Neural cell (in vitro differentiated cells): ENCODE results near the gene VAT1L. TPM values are rescaled to one million over a fixed set of nuclear protein-coding genes. Genes with fewer than 3 reads are reported as not detected.

Experiments
- H2AFZ ChIP-seq: fragments of 200-600, 300-800 bp; sonication (generic), shearing (Covaris generic); 2 replicates; pipeline ENCODE4 v1.6.0; 2014; ENCODE audit warnings: low read depth, mild to moderate bottlenecking, antibody characterized with exemption, low read length, moderate library complexity
- H3F3A ChIP-seq: fragments of 200-600 bp; shearing (Covaris generic); 2 replicates; pipeline ENCODE4 v1.6.1; 2016; ENCODE audit warnings: mild to moderate bottlenecking, moderate library complexity, mixed read lengths, antibody characterized with exemption, low read length; ENCODE audit not compliant: insufficient read depth, poor library complexity, severe bottlenecking
- H3K27ac ChIP-seq: fragments of 200-600, 300-800 bp; sonication (generic), shearing (Covaris generic); 2 replicates; pipeline ENCODE4 v1.5.1; 2014; ENCODE audit warnings: mild to moderate bottlenecking, low read length, moderate library complexity
- H3K27me3 ChIP-seq: fragments of 300-800, 200-600 bp; sonication (generic), shearing (Covaris generic); 2 replicates; pipeline ENCODE4 v1.6.0; 2014; ENCODE audit warnings: mild to moderate bottlenecking, low read depth, low read length, moderate library complexity; ENCODE audit not compliant: insufficient read depth
- H3K36me3 ChIP-seq: fragments of 300-800, 200-600 bp; sonication (generic), shearing (Covaris generic); 2 replicates; pipeline ENCODE4 v1.5.1; 2014; ENCODE audit warnings: mild to moderate bottlenecking, antibody characterized with exemption, low read length, moderate library complexity; ENCODE audit not compliant: insufficient read depth
- H3K4me2 ChIP-seq: fragments of 300-800, 200-600 bp; sonication (generic), shearing (Covaris generic); 2 replicates; pipeline ENCODE4 v1.6.0; 2014; ENCODE audit warnings: mild to moderate bottlenecking, low read length
- H3K4me3 ChIP-seq: fragments of 300-800, 200-600 bp; sonication (generic), shearing (Covaris generic); 2 replicates; pipeline ENCODE4 v1.5.1; 2014; ENCODE audit warnings: mild to moderate bottlenecking, low read length, moderate library complexity
- H3K79me2 ChIP-seq: fragments of 200-600 bp; shearing (Covaris generic); replicated peaks from 2 replicates; pipeline ENCODE4 v1.6.0; 2014; ENCODE audit warnings: mild to moderate bottlenecking, low read length, moderate library complexity; ENCODE audit not compliant: insufficient read depth
- H3K9ac ChIP-seq: fragments of 300-800, 200-600 bp; sonication (generic), shearing (Covaris generic); 2 replicates; pipeline ENCODE4 v1.6.1; 2016; ENCODE audit warnings: mild to moderate bottlenecking, low read length, mixed read lengths
- H3K9me2 ChIP-seq: fragments of 200-600 bp; shearing (Covaris generic); 2 replicates; pipeline ENCODE4 v1.6.1; 2016; ENCODE audit warnings: mild to moderate bottlenecking, low read length, mixed read lengths; ENCODE audit not compliant: insufficient read depth
- H3K9me3 ChIP-seq: fragments of 200-600, 300-800 bp; sonication (generic), shearing (Covaris generic); 2 replicates; pipeline ENCODE4 v1.6.1; 2016; ENCODE audit warnings: mild to moderate bottlenecking, mixed run types, low read length, moderate library complexity, mixed read lengths
- H4K20me1 ChIP-seq: fragments of 200-600 bp; shearing (Covaris generic); 2 replicates; pipeline ENCODE4 v1.6.1; 2016; ENCODE audit warnings: mild to moderate bottlenecking, mixed run types; ENCODE audit not compliant: insufficient read depth
- CTCF ChIP-seq: fragments of 450-650 bp; IDR thresholded peaks from 2 replicates; pipeline ENCODE4 v1.5.1; 2014; ENCODE audit warnings: antibody characterized with exemption, mild to moderate bottlenecking, moderate library complexity; ENCODE audit not compliant: poor library complexity, severe bottlenecking
- EP300 ChIP-seq: fragments of 450-650 bp; conservative IDR thresholded peaks from 2 replicates; pipeline ENCODE4 v1.6.1; 2014; ENCODE audit warnings: antibody characterized with exemption, mild to moderate bottlenecking, moderate library complexity; ENCODE audit not compliant: poor library complexity, severe bottlenecking
- EZH2 ChIP-seq: fragments of 200-600, 300-800 bp; shearing (Covaris generic), sonication (generic); IDR thresholded peaks from 2 replicates; pipeline ENCODE4 v1.6.1; 2014; ENCODE audit warnings: antibody characterized with exemption, low read length, borderline replicate concordance, mild to moderate bottlenecking; ENCODE audit not compliant: insufficient read depth, poor library complexity, severe bottlenecking
- MXI1 ChIP-seq: fragments of 450-650 bp; conservative IDR thresholded peaks from 2 replicates; pipeline ENCODE4 v1.6.1; 2014; ENCODE audit warnings: antibody characterized with exemption, mild to moderate bottlenecking; ENCODE audit not compliant: poor library complexity, severe bottlenecking
- POLR2AphosphoS5 ChIP-seq: IDR thresholded peaks from 2 replicates; pipeline ENCODE4 v1.6.1; 2012
- RAD21 ChIP-seq: fragments of 450-650 bp; conservative IDR thresholded peaks from 2 replicates; pipeline ENCODE4 v1.6.1; 2014; ENCODE audit warnings: antibody characterized with exemption, mild to moderate bottlenecking, moderate library complexity
- REST ChIP-seq: IDR thresholded peaks from 2 replicates; pipeline ENCODE4 v1.6.1; 2012; ENCODE audit warnings: borderline replicate concordance
- SMC3 ChIP-seq: fragments of 450-650 bp; conservative IDR thresholded peaks from 2 replicates; pipeline ENCODE4 v1.6.1; 2014; ENCODE audit warnings: antibody characterized with exemption, mild to moderate bottlenecking, moderate library complexity; ENCODE audit not compliant: poor library complexity
- TAF1 ChIP-seq: IDR thresholded peaks from 2 replicates; pipeline ENCODE4 v1.6.1; 2012; ENCODE audit warnings: low read depth
- polyA plus RNA-seq: library from polyadenylated mRNA; depleted of rRNA; stranded (reverse); fragments of >200 nt; gene quantifications from 2 replicates; pipeline ENCODE4 v1.2.3, GENCODE V29; 2014

The VAT1L gene
- polyA plus RNA-seq, 1 donor from 2014 or later, result 54.5 TPM

- no peak for TF ChIP-seq POLR2AphosphoS5
- TF ChIP-seq RAD21, result no peak
- no peak for TF ChIP-seq CTCF
- TF ChIP-seq MXI1, result no peak
- no peak for TF ChIP-seq EZH2
- no peak for TF ChIP-seq SMC3
- TF ChIP-seq REST, result no peak
- no peak for TF ChIP-seq TAF1
- no peak for TF ChIP-seq EP300
Observed at GRCh38 chr16:77812856-77813500, 24.6 kb downstream of the VAT1L start.

GRCh38 chr16:77816293-77816692, 27.9 kb downstream of the VAT1L start:
- no peak for TF ChIP-seq CTCF
- no peak for TF ChIP-seq MXI1
- no peak for TF ChIP-seq EZH2
- TF ChIP-seq RAD21, result no peak
- TF ChIP-seq REST, result no peak
- no peak for TF ChIP-seq SMC3
- TF ChIP-seq POLR2AphosphoS5, result no peak
- no peak for TF ChIP-seq TAF1
- TF ChIP-seq EP300, result no peak

More at GRCh38 chr16:77812856-77813500, 24.6 kb downstream of the VAT1L start:
- Histone ChIP-seq H3K27me3 (no peaks in the 10 kb centered on the region), H3K9me2 (no peaks in the 10 kb centered on the region), H3K79me2 (no peaks in the 10 kb centered on the region), H3F3A (no peaks in the 10 kb centered on the region), H3K36me3 (no peaks in the 10 kb centered on the region), H3K9ac (no peak overlapping the region), H3K9me3 (no peaks in the 10 kb centered on the region), H3K4me3 (no peak overlapping the region), H2AFZ (no peak overlapping the region), H3K4me2 (no peak overlapping the region), H3K27ac (no peak overlapping the region), H4K20me1 (no peaks in the 10 kb centered on the region)

More at GRCh38 chr16:77816293-77816692, 27.9 kb downstream of the VAT1L start:
- no peaks in the 10 kb centered on the region for H3K9me3 ChIP-seq
- H3F3A ChIP-seq, result no peaks in the 10 kb centered on the region
- no peaks in the 10 kb centered on the region for H3K9me2 ChIP-seq
- H3K27me3 ChIP-seq, result no peaks in the 10 kb centered on the region
- no peak overlapping the region for H3K27ac ChIP-seq
- H3K36me3 ChIP-seq, result no peaks in the 10 kb centered on the region
- no peak overlapping the region for H3K4me3 ChIP-seq
- no peaks in the 10 kb centered on the region for H3K79me2 ChIP-seq
- no peak overlapping the region for H3K4me2 ChIP-seq
- no peak overlapping the region for H3K9ac ChIP-seq
- H2AFZ ChIP-seq, result no peak overlapping the region
- no peaks in the 10 kb centered on the region for H4K20me1 ChIP-seq
